H1 (cell line): Measurements from ENCODE around the gene TTC27. TPM values are rescaled to one million over a fixed set of nuclear protein-coding genes. Genes with fewer than 3 reads are reported as not detected.

Experiments used
- CHD1 ChIP-seq: IDR thresholded peaks from 2 replicates; pipeline ENCODE4 v1.6.1; 2012; ENCODE audit warnings: low read depth, low read length, improper control_type of control experiment
- CHD7 ChIP-seq: fragments of 300-600 bp; sonication (generic); IDR thresholded peaks from 2 replicates; pipeline ENCODE4 v1.7.1; 2012; ENCODE audit warnings: low read length, moderate library complexity, mild to moderate bottlenecking, inconsistent platforms; ENCODE audit not compliant: insufficient replicate concordance
- NANOG ChIP-seq: IDR thresholded peaks from 2 replicates; pipeline ENCODE4 v1.6.1; 2011; ENCODE audit warnings: low read length, low read depth, mild to moderate bottlenecking, inconsistent platforms; ENCODE audit not compliant: insufficient read depth, poor library complexity, severe bottlenecking
- TAF7 ChIP-seq: optimal IDR thresholded peaks from 2 replicates; pipeline ENCODE3; 2011; ENCODE audit warnings: low read depth, mild to moderate bottlenecking, inconsistent platforms, low read length, moderate library complexity, borderline replicate concordance
- polyA plus RNA-seq, 7 experiments: library from polyadenylated mRNA; depleted of rRNA in 3 of 7; stranded (reverse) in 5 of 7; unstranded in 2 of 7; fragments of >200 nt in 5 of 7; fragments of 200-250 nt in 2 of 7; gene quantifications; 1 replicate in 5 of 7; 2 replicates in 1 of 7; 4 replicates in 1 of 7; pipeline versions ENCODE4 v1.2.1 to v1.2.3, GENCODE V29; 2011 to 2013; ENCODE audit warnings: missing spikeins in 2 of 7, mixed read lengths in 2 of 7
- total RNA-seq: library from RNA; stranded (reverse); fragmentation: NEBNext Ultra II Directional; extraction: Animal tissue kit (Norgen Biotek cat#: 25700); gene quantifications from 2 replicates; pipeline ENCODE4 v1.2.1, GENCODE V29; 2021
- TF ChIP-seq, protein P1 (sequence below): IDR thresholded peaks from 2 replicates; pipeline ENCODE4 v1.6.1; 2012; ENCODE audit warnings: inconsistent platforms

Gene TTC27
- total and polyA plus RNA-seq, 2 of the 8 experiments (the other 6 are each of a cell fraction or from before 2014, with no cell fraction given), result 13.8 to 29.1 TPM

GRCh38 chr2:32741575-32741974, 113.7 kb downstream of the TTC27 start (continued):
- TF ChIP-seq TAF7 (no peak), CHD7 (no peak), CHD1 (no peak), NANOG (no peak)
- TF ChIP-seq, protein P1, sequence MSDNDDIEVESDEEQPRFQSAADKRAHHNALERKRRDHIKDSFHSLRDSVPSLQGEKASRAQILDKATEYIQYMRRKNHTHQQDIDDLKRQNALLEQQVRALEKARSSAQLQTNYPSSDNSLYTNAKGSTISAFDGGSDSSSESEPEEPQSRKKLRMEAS, result no peak
